Measurements from ENCODE around the gene ADGRL3.
"Not testable (repeated sequence)": the region's sequence is repeated elsewhere in the genome, so short reads cannot be mapped to it uniquely, and the experiment has no call there.

The ADGRL3 gene

GRCh38 chr4:61205066-61205465, 4.9 kb downstream of the ADGRL3 start:
- TF ChIP-seq, protein P1, sequence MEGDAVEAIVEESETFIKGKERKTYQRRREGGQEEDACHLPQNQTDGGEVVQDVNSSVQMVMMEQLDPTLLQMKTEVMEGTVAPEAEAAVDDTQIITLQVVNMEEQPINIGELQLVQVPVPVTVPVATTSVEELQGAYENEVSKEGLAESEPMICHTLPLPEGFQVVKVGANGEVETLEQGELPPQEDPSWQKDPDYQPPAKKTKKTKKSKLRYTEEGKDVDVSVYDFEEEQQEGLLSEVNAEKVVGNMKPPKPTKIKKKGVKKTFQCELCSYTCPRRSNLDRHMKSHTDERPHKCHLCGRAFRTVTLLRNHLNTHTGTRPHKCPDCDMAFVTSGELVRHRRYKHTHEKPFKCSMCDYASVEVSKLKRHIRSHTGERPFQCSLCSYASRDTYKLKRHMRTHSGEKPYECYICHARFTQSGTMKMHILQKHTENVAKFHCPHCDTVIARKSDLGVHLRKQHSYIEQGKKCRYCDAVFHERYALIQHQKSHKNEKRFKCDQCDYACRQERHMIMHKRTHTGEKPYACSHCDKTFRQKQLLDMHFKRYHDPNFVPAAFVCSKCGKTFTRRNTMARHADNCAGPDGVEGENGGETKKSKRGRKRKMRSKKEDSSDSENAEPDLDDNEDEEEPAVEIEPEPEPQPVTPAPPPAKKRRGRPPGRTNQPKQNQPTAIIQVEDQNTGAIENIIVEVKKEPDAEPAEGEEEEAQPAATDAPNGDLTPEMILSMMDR (conservative IDR thresholded peaks at IDR 0.05) = no peak
- TF ChIP-seq ZFX (IDR thresholded peaks at IDR 0.05) = no peak
- H3K27ac ChIP-seq = no peak overlapping the region

GRCh38 chr4:61207156-61207555, 7.0 kb downstream of the ADGRL3 start:
- not testable (repeated sequence) for H3K27ac ChIP-seq

GRCh38 chr4:61210186-61210939, 10.2 kb downstream of the ADGRL3 start:
- no peak for TF ChIP-seq ZFX (IDR thresholded peaks at IDR 0.05)
- TF ChIP-seq, protein P1 (conservative IDR thresholded peaks at IDR 0.05) = no peak
- H3K27ac ChIP-seq = no peak overlapping the region

GRCh38 chr4:61211781-61212180, 11.7 kb downstream of the ADGRL3 start:
- TF ChIP-seq ZFX (IDR thresholded peaks at IDR 0.05) = no peak
- TF ChIP-seq, protein P1 (conservative IDR thresholded peaks at IDR 0.05) = no peak
- no peak overlapping the region for H3K27ac ChIP-seq

DNA sequence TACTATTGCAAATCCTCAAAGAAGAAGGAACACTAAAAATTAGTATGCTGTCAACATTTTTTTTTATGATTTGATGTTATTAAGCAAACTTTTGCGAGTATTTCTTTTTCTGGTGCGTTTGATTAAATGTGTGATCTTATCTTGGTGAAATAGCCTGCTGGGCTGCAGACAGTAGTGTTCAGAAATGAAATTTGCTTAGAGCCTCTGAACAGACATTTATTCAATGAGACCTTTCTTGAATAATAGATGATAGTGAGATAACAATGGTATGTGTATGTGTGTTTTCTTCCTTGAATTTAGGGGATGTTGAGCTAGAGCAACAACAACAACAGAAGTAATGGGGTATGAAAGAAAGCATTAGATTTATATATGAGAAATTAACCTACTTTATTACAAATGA, 12.7 kb downstream of the ADGRL3 start:
- no peak overlapping the region for H3K27ac ChIP-seq
- TF ChIP-seq, protein P1 (conservative IDR thresholded peaks at IDR 0.05) = no peak
- TF ChIP-seq ZFX (IDR thresholded peaks at IDR 0.05) = no peak

DNA sequence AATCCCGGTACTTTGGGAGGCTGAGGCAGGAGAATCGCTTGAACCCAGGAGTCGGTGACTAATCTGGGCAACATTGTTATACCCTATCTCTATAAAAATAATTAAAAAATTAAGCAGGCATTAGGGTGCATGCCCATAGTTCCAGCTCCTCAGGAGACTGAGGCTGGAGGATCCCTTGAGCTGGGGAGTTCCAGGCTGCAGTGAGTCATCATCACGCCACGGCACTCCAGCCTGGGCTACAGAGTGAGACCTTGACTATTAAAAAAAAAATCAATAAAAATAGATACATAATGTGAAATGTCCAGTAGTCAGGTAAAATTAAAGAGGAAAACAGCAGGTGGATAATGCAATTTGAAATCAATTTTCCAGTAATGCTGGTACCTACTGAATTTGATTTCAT, 14.6 kb downstream of the ADGRL3 start:
- H3K27ac ChIP-seq = no peak overlapping the region
- no peak for TF ChIP-seq ZFX (IDR thresholded peaks at IDR 0.05)
- TF ChIP-seq, protein P1 (conservative IDR thresholded peaks at IDR 0.05) = no peak

DNA sequence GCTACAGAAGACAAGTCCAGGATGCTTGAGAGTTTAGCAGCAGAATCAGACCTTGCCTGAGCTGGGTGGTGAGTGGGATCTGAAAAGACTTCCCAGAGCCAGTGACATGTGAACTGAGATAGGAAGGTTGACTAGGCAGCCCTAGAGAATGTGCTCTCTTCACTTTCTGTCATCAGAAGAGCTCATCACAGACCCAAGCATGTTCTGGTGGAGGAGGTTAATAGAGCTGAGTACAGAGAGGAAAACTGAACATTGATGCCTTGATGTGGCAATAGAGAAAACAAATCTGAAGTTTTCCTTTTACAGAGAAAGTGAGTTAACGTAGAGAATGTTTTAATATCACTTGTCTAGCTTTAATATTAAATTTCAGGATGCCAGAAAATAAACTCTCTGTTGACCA, 17.1 kb downstream of the ADGRL3 start:
- no peak for TF ChIP-seq ZFX (IDR thresholded peaks at IDR 0.05)
- TF ChIP-seq, protein P1 (conservative IDR thresholded peaks at IDR 0.05) = no peak

DNA sequence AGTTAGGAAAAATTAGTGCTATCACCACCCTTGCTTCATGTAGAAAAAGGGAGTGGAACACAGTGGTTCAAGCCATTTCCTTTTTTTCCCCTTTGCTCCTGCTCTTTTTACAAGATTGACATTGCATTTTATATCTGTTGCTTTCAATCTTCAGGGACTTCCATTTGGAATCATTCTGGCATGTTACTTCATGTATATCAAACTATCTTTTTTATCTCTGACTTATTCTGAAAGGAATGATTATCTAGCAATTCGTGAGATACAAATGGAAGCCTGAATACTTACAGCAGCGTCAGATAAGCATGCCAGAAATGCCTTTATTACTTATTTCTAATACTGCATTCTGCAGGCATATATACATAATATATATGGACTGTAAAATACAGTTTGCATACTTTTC, 20.4 kb downstream of the ADGRL3 start:
- no peak overlapping the region for H3K27ac ChIP-seq

More for the DNA sequence above, 17.1 kb downstream of the ADGRL3 start:
- H3K27ac ChIP-seq = no peak overlapping the region

More for the DNA sequence above, 20.4 kb downstream of the ADGRL3 start:
- TF ChIP-seq, protein P1 (conservative IDR thresholded peaks at IDR 0.05) = no peak
- TF ChIP-seq ZFX (IDR thresholded peaks at IDR 0.05) = no peak
